ENCODE results near the gene TSPAN3.

DNA sequence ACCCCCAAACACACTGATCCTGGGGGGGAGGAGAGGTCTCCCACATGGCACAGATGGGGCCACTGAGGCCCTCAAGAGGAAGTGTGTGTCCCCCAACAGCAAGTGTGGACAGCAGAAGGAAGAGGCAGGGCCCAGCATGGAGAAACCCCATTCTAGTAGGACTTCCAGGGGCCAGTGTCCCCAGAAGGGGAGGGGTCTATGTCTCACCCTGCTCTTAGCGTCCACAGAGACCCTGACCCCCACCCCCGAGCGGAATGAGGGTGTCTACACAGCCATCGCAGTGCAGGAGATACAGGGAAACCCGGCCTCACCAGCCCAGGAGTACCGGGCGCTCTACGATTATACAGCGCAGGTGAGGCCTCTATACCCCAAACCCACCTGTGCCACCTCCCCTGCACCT, 35.3 kb downstream of the TSPAN3 start:
- TF ChIP-seq, protein P1, sequence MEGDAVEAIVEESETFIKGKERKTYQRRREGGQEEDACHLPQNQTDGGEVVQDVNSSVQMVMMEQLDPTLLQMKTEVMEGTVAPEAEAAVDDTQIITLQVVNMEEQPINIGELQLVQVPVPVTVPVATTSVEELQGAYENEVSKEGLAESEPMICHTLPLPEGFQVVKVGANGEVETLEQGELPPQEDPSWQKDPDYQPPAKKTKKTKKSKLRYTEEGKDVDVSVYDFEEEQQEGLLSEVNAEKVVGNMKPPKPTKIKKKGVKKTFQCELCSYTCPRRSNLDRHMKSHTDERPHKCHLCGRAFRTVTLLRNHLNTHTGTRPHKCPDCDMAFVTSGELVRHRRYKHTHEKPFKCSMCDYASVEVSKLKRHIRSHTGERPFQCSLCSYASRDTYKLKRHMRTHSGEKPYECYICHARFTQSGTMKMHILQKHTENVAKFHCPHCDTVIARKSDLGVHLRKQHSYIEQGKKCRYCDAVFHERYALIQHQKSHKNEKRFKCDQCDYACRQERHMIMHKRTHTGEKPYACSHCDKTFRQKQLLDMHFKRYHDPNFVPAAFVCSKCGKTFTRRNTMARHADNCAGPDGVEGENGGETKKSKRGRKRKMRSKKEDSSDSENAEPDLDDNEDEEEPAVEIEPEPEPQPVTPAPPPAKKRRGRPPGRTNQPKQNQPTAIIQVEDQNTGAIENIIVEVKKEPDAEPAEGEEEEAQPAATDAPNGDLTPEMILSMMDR (IDR thresholded peaks at IDR 0.05 in 4 of 5, conservative IDR thresholded peaks at IDR 0.05 in 1 of 5): no peak
- no peak for TF ChIP-seq POLR2A (IDR thresholded peaks at IDR 0.05)

All from gastrocnemius medialis (tissue), 4 donors.